NCI-H748 (cell line): ENCODE results near the gene IRF1.
"Not testable (repeated sequence)": the region's sequence is repeated elsewhere in the genome, so short reads cannot be mapped to it uniquely, and the experiment has no call there.

Experiments
- DNase-seq: peaks from one replicate; lab custom pipeline; 2025; ENCODE audit not compliant: unreplicated experiment; lab: John Stamatoyannopoulos, UW

IRF1 gene

DNA sequence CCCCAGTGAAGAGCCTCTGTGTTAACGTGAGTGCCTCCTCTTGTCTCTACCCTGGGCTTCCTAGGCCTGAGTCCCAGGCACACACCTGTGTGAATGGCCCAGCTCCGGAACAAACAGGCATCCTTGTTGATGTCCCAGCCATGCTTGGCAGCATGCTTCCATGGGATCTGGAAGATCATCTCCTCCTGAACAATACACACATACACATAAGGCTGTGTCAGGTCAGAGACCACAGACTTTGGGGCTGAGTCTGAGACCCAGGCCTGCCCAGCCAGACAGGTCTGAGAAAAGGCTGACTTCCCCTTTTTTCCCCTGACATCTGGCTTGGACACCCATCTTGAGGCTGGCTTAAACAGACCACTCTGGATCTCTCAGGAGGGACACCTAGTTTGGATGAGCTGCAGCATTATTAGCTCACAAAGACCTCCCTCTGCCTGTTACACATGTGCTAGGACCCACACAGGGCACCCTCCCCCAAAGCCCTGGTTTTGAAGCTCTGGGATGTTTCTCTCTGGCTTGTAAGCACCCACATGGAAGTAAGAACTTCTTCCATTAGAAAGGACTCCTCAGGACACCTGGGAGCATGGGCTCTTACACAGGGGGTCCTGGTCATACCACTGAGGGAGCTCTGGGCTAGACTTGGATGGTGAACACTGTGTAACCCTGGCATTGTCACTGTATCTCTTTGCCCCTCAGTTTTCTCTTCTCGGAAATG lies 2.6 kb downstream of the IRF1 start:
- DNase-seq = no peak

DNA sequence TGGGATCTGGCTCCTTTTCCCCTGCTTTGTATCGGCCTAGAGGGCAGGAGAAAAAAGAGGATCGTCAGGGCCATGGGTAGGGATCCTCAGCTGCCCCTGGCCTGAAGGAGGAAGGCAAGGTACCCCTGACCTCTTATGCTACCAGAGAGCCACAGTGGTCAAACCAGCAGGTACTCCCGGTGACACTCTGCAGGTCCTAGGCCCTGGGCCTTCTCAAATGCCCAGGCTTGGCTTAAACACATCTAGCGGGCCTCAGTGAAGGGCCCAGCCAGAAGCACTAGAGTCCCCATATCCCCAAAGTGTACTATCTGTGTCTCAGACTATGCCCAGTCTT lies 3.5 kb downstream of the IRF1 start:
- DNase-seq = no peak

DNA sequence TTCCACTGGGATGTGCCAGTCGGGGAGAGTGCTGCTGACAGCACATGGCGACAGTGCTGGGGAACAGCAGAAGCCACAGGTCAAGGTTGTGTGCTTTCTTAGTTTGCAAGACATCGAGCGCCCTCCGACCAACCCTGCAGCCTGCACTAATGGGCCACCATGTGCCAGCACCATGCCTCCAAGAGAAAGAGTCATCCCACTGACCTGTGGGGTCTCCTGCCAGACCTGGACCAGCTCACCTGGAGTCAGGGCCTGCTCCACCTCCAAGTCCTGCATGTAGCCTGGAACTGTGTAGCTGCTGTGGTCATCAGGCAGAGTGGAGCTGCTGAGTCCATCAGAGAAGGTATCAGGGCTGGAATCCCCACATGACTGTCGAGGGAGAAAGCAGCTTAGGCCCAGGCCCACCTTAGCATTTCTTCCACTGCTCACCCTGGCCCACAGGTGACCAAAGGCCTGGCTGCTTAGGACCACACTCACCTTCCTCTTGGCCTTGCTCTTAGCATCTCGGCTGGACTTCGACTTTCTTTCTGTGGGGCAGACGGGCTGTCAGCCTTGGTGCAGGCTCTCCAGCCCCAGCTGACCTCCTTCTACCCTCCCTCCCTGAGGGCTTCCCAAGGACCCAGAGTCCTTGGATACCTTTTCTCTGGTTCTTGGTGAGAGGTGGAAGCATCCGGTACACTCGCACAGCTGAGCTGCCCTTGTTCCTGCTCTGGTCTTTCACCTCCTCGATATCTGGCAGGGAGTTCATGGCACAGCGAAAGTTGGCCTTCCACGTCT lies 4.1 kb downstream of the IRF1 start:
- DNase-seq = no peak

DNA sequence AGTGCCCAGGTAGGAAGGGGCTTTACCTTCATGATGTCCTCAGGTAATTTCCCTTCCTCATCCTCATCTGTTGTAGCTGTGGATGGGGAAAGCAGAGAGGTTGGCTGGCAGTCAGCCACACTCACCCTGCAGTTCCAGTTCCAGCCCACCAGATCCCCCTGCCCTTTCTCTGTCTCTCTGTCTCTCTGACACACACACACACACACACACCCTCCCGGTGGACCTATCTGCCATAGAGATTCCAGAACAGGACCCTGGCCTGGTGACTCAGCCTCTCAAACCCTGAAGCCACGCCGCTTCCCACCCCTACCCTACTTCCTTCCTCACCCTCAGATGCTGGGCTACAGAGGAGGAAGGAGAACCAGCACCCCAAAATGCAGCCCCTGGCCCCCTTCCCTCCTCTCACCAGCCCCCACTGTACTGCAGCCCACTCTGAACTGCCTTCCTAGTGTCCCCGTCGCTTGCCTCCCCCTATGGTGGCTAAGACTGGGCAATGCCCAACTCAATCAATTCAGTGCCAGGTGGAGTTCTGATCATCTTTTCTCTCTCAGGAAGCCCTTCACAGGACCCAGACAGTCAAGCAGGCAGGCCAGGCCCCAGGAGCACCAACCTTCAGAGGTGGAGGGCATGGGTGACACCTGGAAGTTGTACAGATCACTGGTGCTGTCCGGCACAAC lies 4.8 kb downstream of the IRF1 start:
- no peak for DNase-seq

DNA sequence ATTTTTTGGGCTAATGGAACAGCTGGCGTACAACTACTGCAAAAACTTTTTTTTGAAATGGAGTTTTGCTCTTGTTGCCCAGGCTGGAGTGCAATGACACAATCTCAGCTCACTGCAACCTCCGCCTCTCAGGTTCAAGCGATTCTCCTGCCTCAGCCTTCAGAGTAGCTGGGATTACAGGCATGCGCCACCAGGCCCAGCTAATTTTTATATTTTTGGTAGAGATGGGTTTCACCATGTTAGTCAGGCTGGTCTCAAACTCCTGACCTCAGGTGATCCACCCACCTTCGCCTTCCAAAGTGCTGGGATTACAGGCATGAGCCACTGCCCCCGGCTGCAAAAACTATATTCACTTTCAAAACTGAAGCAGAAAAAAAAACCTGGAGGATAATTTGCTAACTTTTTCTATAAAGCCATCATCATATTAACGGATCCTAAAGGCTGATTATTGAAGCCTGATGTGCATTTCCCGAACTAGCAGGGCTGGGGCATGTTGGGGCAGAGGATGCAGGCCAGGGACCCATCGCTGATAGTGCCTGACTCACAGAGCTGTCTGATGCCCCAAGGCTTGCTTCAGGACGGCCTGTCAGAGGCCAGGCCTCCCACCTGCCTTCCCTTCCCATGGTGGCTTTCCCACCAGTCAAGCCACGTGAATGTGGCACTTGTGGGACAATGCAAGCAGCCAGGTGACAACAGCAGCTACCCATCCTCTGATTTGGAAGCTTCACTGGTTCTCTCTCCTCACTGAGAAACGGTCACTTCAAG lies 5.5 kb downstream of the IRF1 start:
- DNase-seq = not testable (repeated sequence)

DNA sequence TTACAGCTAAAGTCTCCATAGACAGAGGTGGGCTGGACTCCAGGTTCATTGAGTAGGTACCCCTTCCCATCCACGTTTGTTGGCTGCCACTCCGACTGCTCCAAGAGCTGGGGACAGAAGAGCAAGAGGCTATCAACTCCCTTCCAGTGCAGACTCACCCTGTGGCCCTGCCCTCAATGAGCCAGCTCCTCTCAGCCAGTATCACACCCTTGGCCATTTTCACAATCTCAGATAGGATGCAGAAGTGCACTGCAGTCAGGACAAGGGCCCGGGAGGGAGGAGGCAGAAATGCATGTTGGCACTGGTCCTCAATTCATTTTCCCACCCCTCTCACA lies 6.2 kb downstream of the IRF1 start:
- DNase-seq = no peak

DNA sequence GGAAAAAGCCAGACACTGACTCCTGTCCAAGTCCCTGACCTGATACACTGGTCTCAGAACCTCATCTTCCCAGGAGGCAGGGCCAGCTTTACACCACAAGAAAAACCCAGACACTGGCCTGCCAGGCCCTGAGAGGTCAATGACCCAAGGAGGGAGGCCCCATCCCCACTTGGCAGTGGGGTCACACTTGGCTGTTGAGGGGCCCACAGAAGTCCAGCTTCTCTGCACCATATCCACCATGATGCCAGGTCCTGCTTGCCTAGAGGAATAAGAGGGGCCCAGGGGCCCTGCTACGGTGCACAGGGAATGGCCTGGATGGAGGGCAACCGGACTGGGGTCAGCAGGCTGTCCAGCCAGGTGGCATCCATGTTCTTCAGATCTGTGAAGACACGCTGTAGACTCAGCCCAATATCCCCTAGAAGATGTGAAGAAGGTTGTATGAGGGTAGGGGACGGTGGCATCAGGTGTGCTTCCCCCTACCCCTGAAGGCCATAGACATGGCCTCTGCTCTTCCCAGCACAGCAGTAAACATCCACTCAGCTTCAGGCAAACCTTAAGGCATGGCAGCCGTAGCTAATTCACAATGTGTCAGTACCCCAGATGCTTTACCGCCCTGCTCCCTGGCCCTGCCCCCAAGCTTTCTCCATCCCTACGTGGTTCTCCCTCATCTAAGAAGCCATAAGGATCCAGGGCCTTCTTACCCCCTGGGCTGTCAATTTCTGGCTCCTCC lies 6.7 kb downstream of the IRF1 start:
- no peak for DNase-seq

DNA sequence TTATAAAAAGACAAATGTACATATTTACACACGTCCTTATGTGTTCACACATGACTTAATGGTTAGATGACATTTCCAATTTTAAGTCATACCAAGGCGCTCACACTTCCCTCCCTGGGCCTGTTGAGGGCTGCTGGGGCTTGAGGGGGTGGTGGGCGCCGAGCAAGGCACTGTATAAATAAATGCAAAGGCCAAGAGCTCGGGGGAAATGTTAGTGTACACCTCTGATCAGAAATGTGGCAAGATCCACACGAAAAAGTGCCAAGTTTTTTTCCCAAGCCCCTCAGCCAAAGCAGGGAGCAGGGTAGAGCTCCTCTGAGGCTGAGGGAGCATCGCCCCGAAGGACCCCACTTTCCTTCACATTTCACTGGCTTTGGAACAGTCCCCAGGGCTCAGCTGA lies 7.5 kb downstream of the IRF1 start:
- no peak for DNase-seq

DNA sequence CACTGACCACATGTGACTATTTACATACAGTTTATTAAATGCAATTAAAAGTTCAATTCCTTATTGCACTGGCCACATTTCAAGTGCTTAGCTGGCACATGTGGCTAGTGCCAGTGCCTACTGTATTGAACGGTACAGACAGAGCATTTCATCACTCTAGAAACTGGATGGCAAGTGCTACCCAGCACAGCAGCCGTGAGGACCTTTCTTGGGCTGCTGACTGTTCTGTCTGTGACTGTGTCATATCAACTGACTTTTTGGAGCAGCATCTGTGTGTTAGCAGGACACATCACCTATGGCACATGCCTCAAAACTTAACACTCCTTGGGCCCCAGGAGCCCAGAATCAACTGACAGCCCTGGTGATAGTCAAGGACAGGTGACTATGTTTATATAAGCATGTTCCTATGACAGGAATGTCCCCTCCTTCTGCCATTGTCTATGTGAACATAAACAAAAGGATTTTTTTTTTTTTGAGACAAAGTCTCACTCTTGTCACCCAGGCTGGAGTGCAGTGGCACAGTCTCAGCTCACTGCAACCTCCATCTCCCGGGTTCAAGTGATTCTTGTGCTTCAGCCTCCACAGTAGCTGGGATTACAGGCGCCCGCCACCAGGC lies 8.9 kb downstream of the IRF1 start:
- no peak for DNase-seq

DNA sequence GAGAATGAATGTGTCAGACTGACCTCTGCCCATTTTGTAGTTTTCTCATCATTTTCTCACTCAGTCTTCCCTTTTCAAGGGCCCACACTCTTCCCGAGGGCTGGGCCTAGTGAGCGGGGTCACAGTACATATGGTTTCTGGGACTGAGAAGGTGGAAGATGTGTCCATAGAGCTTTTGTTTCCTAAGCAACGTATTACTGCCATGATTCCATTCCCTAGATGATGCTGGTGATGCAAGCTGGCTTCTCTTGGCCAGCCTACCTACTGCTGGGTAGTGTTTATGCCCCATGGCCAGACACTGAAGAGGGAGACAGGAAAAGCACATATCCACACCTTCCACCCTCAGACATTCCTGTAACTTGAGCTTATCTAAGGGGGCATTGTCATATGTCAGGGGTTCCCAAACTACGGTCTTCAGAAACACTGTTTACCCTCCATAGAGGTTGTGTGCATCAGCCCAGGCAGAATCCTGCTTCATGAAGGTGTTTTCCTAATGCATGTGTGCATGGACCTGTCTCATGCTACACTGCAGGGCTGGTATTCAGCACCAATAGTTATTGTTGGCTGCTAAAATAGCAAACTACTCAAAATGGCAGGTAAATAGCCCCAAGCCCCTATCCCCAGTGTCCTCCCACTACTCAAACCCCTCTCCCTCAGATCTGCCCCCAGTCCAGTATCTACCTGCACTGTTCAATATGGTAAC lies 9.5 kb downstream of the IRF1 start:
- DNase-seq = no peak

DNA sequence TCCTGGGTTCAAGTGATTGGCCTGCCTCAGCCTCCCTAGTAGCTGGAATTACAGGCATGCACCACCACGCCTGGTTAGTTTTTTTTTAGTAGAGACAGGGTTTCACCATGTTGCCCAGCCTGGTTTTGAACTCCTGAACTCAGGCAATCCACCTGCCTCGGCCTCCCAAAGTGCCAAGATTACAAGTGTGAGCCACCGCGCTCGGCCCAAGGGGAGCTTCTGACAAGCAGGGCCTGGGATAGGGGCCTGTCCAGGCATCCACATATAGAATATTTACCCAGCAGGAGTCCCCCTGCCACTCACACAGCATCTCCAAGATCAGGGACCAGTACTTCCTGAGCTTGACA lies 10.1 kb downstream of the IRF1 start:
- no peak for DNase-seq

DNA sequence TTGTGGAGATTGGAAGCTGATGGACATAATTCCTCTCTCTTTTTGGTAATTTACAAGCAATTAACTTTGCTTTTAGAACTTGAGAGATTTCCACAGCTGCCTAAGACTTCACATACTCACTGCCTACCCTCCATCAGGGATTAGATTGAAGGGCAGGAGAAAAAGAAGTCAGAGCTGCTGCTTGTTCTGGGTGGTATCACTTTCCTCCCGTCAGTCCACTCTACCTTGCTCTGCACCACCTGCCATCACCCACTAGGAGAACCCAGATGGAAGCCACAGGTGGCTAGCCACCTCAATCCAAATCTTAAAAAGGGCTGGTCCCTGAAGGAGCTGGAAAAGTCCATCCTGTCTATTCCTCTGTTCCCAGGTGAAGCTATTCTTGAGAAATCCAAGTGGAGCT lies 10.5 kb downstream of the IRF1 start:
- no peak for DNase-seq

DNA sequence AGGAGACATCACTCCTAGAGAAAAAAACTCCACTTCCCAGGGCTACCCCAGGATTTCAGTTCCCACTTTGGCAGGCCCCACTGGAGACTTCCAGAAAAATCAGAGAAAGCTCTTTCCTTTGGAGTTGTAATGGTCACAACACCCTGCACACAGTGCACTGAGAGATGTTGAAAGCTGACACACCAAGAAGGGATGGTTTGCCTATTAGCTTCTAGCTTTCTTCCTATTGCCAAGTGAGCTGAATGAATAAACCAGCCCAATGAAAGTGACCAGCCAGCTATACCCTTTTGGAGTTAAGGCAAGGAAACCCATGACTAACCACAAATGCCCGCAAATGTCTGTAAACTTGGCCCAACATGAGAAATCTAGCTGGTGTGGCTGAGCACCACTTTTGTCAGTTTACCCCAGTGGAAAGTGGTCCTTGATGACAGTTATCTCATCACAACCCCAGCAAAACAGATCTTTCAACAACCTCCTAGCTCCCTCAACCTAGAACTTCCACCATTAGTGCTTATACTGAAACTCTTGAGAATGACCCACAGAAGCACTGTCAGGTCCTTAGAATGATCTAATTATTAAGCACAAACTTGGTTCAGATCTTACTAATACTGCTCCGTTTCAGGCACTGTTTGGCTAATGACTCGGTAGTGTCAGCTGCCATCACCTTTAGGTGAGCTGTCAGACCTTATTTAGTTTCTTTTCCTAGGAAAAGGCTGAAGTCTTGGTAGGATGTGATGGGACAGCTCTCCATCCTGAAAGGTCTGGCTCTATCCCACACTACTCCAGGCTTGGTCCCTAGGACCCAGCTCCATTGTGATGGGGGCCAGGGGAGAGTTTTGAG lies 11.2 kb downstream of the IRF1 start:
- DNase-seq = no peak

DNA sequence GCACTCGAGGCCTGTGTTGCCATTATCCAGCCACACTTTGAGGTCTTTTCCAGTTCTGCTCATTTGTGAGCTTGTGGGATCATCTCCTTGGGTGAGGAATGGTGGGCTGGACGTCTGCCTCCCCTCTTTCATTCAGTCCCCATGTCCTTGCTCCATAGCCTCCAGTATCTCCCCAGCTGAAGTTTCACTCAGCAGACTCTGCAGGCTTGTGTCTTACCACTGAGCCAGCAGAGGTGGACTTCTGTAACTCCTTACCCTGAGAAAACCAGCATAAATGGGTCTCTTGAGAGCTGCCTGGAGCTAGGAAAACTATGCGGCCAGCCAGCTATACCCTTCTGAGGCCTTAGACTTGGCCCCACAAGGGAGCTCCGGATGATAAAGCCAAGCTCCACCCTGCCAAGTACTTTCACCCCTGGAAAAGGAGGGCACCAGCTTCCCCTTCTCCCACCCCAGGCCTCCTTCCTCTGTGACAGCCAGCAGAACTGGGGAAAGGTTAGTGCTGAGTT lies 12.2 kb downstream of the IRF1 start:
- no peak for DNase-seq

DNA sequence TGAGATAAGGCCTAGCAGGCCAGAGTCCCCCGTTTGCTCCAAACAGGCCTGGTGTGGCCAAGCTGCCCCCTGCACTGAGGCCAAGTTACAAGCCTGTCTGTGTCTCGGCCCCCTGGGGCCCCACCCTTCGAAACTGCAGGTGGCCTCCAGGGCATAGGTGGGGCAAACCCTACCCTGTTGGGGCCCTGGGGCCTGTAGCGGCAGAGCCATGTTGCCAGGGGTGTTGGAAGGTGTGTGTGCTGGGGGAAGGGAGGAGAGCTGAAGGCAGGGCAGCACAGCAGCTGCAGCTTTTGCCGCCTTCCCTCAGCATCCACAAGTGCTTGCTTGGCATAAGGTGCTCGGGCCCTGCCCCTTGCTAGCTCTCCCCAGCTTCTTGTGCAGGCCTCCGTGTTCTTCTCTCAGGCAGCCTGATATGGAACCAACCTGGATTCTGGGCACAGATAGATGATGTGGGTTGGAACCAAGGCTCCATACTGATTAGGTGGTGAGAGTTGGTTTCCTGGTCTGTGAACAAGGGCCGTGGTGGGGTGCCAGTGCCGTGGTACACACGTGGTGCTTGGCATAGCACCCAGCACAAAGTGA lies 12.7 kb downstream of the IRF1 start:
- DNase-seq = no peak

DNA sequence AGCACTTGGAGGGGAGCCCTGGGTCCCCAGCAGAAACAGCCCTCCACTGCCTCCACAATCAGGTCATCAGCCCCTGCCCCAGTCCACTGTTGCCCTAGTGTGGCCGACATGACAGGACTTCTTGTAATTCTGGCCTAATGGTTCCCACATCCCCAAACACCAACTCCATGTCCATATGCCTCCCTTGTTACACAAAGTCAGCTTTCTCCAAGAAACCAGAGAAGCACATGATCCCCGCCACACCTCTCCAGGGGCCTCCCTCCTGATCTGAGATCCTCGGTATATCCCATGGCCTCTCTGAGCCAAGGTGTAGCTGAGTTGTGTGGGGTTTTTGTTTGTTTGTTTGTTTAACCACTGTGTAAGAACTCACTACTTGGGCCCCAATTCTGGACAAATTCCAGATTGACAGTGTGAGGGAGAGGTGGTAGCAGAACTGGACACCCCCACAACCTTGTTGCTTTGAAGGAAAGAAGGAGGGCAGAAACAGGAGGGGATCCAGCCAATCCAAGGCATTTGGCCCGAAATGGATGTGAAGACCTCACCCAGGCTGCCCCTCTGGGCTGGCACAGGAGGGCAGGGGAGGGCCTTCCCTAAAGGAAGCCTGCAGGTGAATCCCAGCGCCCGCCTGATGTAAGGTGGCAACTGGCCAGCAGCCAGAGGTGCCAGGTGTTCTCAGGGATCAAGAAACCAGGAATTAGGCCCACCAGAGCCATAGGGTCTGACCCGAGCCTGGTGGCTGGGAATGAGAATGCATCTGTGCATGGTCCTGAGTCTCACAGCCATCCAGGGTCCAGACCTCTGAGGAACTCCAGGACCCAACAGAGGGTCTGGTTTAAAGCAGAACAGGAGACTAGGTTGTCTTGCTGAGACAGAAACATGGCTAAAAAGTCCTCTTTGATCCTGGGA lies 13.4 kb downstream of the IRF1 start:
- peak; percentile 57 for DNase-seq

DNA sequence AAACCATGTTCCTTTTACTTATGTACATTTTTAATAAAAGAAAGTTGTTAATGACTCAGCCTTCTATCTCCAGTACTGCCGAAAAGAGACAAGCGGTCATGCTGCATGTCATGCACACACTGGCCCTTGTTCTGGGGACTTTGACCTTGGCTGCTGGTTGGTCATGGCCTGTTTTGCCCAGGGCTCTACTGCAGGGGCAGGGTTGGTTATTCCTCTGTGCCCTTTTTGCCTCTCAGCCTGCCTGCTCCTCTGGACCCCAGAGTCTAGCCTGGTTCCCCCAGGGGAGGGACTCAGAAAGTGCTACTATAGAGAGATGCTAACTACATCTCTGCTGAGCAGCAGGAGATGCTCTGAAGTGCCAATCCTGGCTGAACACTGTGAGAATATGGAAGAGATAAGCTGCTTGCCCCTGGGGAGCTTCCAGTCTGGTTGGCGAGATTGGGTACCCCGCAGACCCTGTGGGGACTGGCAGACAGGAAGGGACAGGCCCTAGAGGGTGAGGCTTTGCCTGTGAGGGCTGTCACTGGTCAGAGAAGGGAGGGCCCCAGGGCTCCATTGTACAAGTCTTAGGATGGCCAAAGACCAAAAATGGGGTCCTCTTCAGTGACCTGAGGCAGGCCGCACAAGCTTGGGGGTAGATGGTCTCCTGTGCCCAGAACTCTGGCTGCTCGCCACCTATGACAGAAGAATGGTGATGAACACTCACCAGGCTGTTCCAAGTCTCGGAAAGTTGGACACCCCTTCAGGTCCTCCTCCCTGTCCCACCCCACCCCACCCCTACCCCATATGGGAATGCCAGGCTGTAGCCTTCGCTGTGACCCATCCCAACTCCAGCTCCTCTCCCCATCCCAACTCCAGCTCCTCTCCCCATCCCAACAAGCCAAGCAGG lies 14.3 kb downstream of the IRF1 start:
- no peak for DNase-seq
